ENCODE data around the gene TGFBRAP1.

The TGFBRAP1 gene

GRCh38 chr2:105329561-105330495 is at the start of gene TGFBRAP1:
Gene TGFBRAP1, minus strand, starts transcription at chr2:105329735. Its CDS starts 21,434 bp downstream, at chr2:105308301.
- DNase-seq (ENCODE audit: extremely low read depth in 1 of 2, low read depth in 1 of 2): peak in 1 of 2 donors; percentile 42

GRCh38 chr2:105378921-105379383 is 49.4 kb upstream of the TGFBRAP1 start:
- no peak for DNase-seq (ENCODE audit: extremely low read depth in 1 of 2, low read depth in 1 of 2)

GRCh38 chr2:105378276-105378840 is 48.8 kb upstream of the TGFBRAP1 start:
- no peak for DNase-seq (ENCODE audit: extremely low read depth in 1 of 2, low read depth in 1 of 2)

GRCh38 chr2:105377871-105378270 is 48.3 kb upstream of the TGFBRAP1 start:
- DNase-seq (ENCODE audit: extremely low read depth in 1 of 2, low read depth in 1 of 2): no peak

GRCh38 chr2:105376789-105377240 is 47.3 kb upstream of the TGFBRAP1 start:
- DNase-seq (ENCODE audit: extremely low read depth in 1 of 2, low read depth in 1 of 2): no peak

GRCh38 chr2:105376010-105376409 is 46.5 kb upstream of the TGFBRAP1 start:
- no peak for DNase-seq (ENCODE audit: extremely low read depth in 1 of 2, low read depth in 1 of 2)

- DNase-seq (ENCODE audit: extremely low read depth in 1 of 2, low read depth in 1 of 2): no peak
Observed at GRCh38 chr2:105375001-105375561, 45.5 kb upstream of the TGFBRAP1 start.

- no peak for DNase-seq (ENCODE audit: extremely low read depth in 1 of 2, low read depth in 1 of 2)
Observed at GRCh38 chr2:105373895-105374401, 44.4 kb upstream of the TGFBRAP1 start.

- no peak for DNase-seq (ENCODE audit: extremely low read depth in 1 of 2, low read depth in 1 of 2)
Observed at GRCh38 chr2:105373344-105373781, 43.8 kb upstream of the TGFBRAP1 start.

GRCh38 chr2:105371810-105372209 is 42.3 kb upstream of the TGFBRAP1 start:
- DNase-seq (ENCODE audit: extremely low read depth in 1 of 2, low read depth in 1 of 2): no peak

GRCh38 chr2:105371156-105371555 is 41.6 kb upstream of the TGFBRAP1 start:
- no peak for DNase-seq (ENCODE audit: extremely low read depth in 1 of 2, low read depth in 1 of 2)

GRCh38 chr2:105369777-105370690 is 40.5 kb upstream of the TGFBRAP1 start:
- peak; percentile 74 to 75 for DNase-seq (ENCODE audit: extremely low read depth in 1 of 2, low read depth in 1 of 2)

- no peak for DNase-seq (ENCODE audit: extremely low read depth in 1 of 2, low read depth in 1 of 2)
Observed at GRCh38 chr2:105368759-105369408, 39.3 kb upstream of the TGFBRAP1 start.

GRCh38 chr2:105365206-105365605 is 35.7 kb upstream of the TGFBRAP1 start:
- no peak for DNase-seq (ENCODE audit: extremely low read depth in 1 of 2, low read depth in 1 of 2)

GRCh38 chr2:105364436-105365139 is 35.1 kb upstream of the TGFBRAP1 start:
- no peak for DNase-seq (ENCODE audit: extremely low read depth in 1 of 2, low read depth in 1 of 2)

- no peak for DNase-seq (ENCODE audit: extremely low read depth in 1 of 2, low read depth in 1 of 2)
Observed at GRCh38 chr2:105362862-105363591, 33.5 kb upstream of the TGFBRAP1 start.

- no peak for DNase-seq (ENCODE audit: extremely low read depth in 1 of 2, low read depth in 1 of 2)
Observed at GRCh38 chr2:105361102-105361889, 31.8 kb upstream of the TGFBRAP1 start.

GRCh38 chr2:105358593-105358992 is 29.1 kb upstream of the TGFBRAP1 start:
- no peak for DNase-seq (ENCODE audit: extremely low read depth in 1 of 2, low read depth in 1 of 2)
